Measurements from ENCODE around the gene ME1. TPM values are rescaled to one million over a fixed set of nuclear protein-coding genes. Genes with fewer than 3 reads are reported as not detected.
"Not testable (repeated sequence)": the region's sequence is repeated elsewhere in the genome, so short reads cannot be mapped to it uniquely, and the experiment has no call there.

Gene ME1
- total RNA-seq, 3 donors from 2014 or later = 2.6 to 10.4 (median 7.3) TPM

DNA sequence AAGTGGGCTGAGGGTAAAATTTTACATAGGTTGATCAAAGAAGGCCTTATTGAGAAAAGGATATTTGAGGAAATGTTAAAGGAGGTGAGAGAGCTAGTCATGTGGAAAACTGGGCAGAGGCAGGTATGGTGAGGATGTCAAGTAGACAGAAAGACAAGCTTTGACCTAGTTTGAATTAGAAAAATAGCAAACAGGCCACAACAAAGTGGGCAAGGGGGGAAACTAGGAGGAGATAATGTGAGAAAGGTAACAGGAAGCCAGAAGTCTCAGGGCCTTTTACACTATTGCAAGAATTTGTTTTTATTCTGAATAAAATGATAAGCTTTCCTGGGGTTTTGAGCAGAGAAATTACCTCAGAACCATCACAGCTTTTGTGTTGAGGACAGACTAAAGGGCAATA lies 122.0 kb downstream of the ME1 start:
- TF ChIP-seq, protein P1, sequence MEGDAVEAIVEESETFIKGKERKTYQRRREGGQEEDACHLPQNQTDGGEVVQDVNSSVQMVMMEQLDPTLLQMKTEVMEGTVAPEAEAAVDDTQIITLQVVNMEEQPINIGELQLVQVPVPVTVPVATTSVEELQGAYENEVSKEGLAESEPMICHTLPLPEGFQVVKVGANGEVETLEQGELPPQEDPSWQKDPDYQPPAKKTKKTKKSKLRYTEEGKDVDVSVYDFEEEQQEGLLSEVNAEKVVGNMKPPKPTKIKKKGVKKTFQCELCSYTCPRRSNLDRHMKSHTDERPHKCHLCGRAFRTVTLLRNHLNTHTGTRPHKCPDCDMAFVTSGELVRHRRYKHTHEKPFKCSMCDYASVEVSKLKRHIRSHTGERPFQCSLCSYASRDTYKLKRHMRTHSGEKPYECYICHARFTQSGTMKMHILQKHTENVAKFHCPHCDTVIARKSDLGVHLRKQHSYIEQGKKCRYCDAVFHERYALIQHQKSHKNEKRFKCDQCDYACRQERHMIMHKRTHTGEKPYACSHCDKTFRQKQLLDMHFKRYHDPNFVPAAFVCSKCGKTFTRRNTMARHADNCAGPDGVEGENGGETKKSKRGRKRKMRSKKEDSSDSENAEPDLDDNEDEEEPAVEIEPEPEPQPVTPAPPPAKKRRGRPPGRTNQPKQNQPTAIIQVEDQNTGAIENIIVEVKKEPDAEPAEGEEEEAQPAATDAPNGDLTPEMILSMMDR (IDR thresholded peaks at IDR 0.05) = no peak
- Histone ChIP-seq H3K36me3 (ENCODE audit: low read depth) (no peaks in the 10 kb centered on the region), H3K4me3 (no peak overlapping the region), H3K4me1 (ENCODE audit: low read depth) (no peaks in the 10 kb centered on the region), H3K9me3 (no peaks in the 10 kb centered on the region)
- DNase-seq (no peak), ATAC-seq (no peak)
- intact Hi-C loops (cut with DNase I, micrococcal nuclease) = no loop called here

DNA sequence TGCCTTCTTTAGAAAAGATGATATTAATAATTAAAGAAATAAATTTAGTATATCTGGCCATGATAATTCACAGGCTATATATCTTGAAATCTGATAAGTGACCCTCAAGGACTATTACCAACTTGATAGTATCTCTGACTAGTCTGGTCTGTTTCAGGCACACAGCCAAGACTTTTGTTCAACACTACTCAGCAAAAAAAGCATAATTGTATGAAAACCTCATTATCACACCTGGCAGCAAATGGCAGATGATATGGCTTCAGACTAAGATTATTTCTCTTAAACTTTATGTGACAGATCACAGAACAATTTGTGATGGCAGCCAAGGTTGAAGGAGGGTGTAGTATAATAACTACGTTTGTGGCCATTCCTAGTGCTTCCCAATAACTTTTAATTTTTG lies 123.0 kb downstream of the ME1 start:
- ATAC-seq = no peak
- Histone ChIP-seq H3K36me3 (ENCODE audit: low read depth) (no peaks in the 10 kb centered on the region), H3K4me3 (no peak overlapping the region), H3K4me1 (ENCODE audit: low read depth) (no peaks in the 10 kb centered on the region), H3K9me3 (no peaks in the 10 kb centered on the region)
- TF ChIP-seq, protein P1 (IDR thresholded peaks at IDR 0.05) = no peak
- no peak for DNase-seq
- intact Hi-C loops (cut with DNase I, micrococcal nuclease) = no loop called here

DNA sequence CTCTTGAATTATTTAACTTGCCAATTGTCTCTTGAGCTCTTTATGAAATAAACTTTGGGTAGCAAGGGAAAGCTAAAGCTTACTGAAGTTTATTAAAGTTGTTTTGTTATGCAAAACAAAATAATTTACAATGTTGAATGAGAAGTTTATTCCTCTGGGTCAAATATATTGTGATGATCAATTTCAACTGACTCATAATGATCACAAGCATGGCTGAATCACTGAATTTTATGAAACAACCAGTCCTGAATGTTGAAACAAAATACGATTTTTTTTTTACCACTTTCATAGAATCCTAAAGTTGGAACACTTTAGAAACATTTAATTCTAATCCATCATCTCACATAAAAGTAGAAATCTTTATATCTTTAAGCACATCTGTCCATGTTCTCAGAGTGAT lies 127.4 kb downstream of the ME1 start:
- Histone ChIP-seq H3K4me3 (no peak overlapping the region), H3K36me3 (ENCODE audit: low read depth) (no peaks in the 10 kb centered on the region), H3K4me1 (ENCODE audit: low read depth) (no peaks in the 10 kb centered on the region), H3K9me3 (no peaks in the 10 kb centered on the region)
- TF ChIP-seq, protein P1 (IDR thresholded peaks at IDR 0.05) = no peak
- intact Hi-C loops (cut with DNase I, micrococcal nuclease) = no loop called here
- ATAC-seq = no peak
- DNase-seq = no peak

DNA sequence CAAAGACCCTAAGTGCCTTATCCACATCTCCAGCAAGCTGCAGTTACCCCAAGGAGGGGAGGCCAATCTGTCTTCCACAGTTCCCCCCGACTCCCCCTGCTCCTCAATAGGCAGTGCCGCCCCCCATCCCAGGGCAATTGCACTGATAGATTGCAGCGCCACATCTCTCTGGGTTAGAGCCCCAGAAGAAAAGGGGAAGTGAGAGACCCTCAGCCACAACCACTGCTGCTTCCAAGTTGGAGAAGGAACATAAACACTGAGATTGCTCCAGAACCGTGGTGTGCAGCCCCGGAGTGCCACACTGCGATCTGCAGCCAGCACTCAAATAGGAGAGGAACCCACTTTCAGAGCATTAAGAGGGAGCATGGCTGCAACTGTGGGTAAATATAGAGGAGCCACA lies 136.2 kb downstream of the ME1 start:
- TF ChIP-seq, protein P1 (IDR thresholded peaks at IDR 0.05) = no peak
- intact Hi-C loops (cut with DNase I, micrococcal nuclease) = no loop called here
- no peaks in the 10 kb centered on the region for H3K4me1 ChIP-seq (ENCODE audit: low read depth)
- H3K36me3 ChIP-seq (ENCODE audit: low read depth) = no peaks in the 10 kb centered on the region
- no peak overlapping the region for H3K4me3 ChIP-seq
- ATAC-seq (no peak), DNase-seq (no peak)
- no peaks in the 10 kb centered on the region for H3K9me3 ChIP-seq

DNA sequence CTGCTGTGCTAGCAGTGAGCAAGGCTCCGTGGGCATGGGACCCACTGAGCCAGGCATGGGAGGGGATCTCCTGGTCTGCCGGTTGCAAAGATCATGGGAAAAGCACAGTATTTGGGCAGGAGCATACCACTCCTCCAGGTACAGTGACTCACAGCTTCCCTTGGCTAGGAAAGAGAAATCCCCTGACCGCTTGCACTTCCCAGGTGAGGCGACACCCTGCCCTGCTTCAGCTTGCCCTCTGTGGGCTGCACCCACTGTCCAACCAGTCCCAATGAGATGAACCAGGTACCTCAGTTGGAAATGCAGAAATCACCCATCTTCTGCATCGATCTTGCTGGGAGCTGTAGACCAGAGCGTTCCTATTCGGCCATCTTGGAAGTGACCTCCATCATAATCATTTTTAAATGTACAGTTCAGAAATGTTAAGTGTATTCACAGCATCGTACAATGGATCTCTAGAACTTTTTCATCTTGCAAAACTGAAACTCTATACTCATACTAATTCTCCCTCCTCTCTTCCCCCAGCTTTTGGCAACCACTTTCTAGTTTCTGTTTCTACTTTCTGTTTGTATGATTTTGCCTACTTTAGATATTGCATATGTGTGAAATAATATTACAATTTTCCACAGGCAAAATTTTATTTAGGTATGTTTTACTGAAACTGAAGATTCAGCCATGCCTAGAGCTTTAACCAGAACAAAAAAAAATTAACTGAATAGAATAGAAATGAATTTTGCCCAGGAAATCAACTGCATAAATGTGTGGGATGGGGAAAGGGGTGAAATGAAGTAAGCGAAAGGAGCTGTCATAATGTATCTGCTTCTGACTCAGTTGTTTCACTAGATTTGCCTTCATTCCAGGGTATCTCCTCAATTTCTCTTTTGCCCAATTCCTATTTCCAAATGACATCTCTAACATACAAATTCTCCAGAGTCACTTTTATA lies 137.7 kb downstream of the ME1 start:
- H3K4me1 ChIP-seq (ENCODE audit: low read depth) = no peaks in the 10 kb centered on the region
- no peak for DNase-seq
- ATAC-seq = no peak
- H3K4me3 ChIP-seq = no peak overlapping the region
- intact Hi-C loops (cut with DNase I, micrococcal nuclease) = no loop called here
- H3K9me3 ChIP-seq = no peaks in the 10 kb centered on the region
- TF ChIP-seq, protein P1 (IDR thresholded peaks at IDR 0.05) = no peak
- no peaks in the 10 kb centered on the region for H3K36me3 ChIP-seq (ENCODE audit: low read depth)

DNA sequence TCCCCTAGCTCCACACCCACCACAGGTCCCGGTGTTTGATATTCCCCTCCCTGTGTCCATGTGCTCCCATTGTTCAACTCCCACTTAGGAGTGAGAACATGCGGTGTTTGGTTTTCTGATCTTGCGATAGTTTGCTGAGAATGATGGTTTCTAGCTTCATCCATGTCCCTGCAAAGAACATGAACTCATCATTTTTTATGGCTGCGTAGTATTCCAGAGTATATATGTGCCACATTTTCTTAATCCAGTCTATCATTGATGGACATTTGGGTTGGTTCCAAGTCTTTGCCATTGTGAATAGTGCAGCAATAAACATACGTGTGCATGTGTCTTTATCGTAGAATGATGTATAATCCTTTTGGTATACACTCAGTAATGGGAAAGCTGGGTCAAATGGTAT lies 143.6 kb downstream of the ME1 start:
- H3K9me3 ChIP-seq; H3K4me1 ChIP-seq (ENCODE audit: low read depth); H3K4me3 ChIP-seq; H3K36me3 ChIP-seq (ENCODE audit: low read depth); DNase-seq; ATAC-seq; intact Hi-C loops (cut with DNase I, micrococcal nuclease): not testable (repeated sequence)
